ENCODE data around the gene GOLGA8A.

Gene GOLGA8A

DNA sequence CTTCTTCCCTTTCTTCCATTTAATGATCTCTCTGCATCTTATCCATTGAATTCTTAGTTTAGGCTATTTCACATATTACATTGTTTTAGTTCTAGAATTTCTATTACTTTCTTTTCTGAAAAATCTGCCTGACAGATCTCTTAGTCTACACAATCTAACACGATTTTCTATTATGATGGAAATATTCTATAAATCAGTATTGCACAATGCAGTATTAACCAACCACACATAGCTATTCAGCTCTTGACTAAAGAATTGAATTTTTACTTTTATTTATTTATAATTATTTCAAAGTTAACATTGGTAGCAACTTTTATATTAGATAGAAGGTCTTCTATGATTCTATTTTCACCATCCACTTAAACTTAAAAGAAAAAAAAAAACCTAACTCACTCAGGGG is 36.2 kb upstream of the GOLGA8A start:
- H3K27me3 ChIP-seq (ENCODE audit: insufficient read depth, poor library complexity, severe bottlenecking), result no peaks in the 10 kb centered on the region
- H3K4me3 ChIP-seq (replicated peaks; ENCODE audit: insufficient read depth, low read length), result no peak overlapping the region
- TF ChIP-seq, protein P1, sequence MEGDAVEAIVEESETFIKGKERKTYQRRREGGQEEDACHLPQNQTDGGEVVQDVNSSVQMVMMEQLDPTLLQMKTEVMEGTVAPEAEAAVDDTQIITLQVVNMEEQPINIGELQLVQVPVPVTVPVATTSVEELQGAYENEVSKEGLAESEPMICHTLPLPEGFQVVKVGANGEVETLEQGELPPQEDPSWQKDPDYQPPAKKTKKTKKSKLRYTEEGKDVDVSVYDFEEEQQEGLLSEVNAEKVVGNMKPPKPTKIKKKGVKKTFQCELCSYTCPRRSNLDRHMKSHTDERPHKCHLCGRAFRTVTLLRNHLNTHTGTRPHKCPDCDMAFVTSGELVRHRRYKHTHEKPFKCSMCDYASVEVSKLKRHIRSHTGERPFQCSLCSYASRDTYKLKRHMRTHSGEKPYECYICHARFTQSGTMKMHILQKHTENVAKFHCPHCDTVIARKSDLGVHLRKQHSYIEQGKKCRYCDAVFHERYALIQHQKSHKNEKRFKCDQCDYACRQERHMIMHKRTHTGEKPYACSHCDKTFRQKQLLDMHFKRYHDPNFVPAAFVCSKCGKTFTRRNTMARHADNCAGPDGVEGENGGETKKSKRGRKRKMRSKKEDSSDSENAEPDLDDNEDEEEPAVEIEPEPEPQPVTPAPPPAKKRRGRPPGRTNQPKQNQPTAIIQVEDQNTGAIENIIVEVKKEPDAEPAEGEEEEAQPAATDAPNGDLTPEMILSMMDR (IDR thresholded peaks at IDR 0.05; ENCODE audit: insufficient read depth, low read length), result no peak
- DNase-seq (ENCODE audit: low read depth in 1 of 2, low spot score in 1 of 2), result no peak
- no peak overlapping the region for H3K27ac ChIP-seq (replicated peaks)

DNA sequence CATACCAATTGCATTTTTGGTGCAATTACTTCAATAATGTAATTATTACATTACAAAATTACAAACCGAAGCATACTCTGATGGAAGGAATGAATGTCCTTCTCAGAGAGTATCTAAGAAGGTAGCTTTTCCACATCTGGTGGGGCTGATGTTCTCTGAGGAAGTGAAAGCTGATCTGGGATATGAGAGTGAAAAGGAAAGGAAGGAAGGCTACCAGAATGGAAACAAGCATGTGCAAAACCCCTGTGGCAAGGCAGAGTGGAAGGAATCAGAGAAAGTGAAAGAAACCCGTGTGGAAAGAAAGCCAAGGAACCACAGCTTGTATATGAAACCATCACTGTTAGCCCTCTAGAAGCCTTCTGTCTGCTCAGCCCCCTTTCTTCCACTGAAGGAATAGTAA is 35.3 kb upstream of the GOLGA8A start:
- Histone ChIP-seq H3K27ac (replicated peaks) (no peak overlapping the region), H3K4me3 (replicated peaks; ENCODE audit: insufficient read depth, low read length) (no peak overlapping the region), H3K27me3 (ENCODE audit: insufficient read depth, poor library complexity, severe bottlenecking) (no peaks in the 10 kb centered on the region)
- TF ChIP-seq, protein P2, sequence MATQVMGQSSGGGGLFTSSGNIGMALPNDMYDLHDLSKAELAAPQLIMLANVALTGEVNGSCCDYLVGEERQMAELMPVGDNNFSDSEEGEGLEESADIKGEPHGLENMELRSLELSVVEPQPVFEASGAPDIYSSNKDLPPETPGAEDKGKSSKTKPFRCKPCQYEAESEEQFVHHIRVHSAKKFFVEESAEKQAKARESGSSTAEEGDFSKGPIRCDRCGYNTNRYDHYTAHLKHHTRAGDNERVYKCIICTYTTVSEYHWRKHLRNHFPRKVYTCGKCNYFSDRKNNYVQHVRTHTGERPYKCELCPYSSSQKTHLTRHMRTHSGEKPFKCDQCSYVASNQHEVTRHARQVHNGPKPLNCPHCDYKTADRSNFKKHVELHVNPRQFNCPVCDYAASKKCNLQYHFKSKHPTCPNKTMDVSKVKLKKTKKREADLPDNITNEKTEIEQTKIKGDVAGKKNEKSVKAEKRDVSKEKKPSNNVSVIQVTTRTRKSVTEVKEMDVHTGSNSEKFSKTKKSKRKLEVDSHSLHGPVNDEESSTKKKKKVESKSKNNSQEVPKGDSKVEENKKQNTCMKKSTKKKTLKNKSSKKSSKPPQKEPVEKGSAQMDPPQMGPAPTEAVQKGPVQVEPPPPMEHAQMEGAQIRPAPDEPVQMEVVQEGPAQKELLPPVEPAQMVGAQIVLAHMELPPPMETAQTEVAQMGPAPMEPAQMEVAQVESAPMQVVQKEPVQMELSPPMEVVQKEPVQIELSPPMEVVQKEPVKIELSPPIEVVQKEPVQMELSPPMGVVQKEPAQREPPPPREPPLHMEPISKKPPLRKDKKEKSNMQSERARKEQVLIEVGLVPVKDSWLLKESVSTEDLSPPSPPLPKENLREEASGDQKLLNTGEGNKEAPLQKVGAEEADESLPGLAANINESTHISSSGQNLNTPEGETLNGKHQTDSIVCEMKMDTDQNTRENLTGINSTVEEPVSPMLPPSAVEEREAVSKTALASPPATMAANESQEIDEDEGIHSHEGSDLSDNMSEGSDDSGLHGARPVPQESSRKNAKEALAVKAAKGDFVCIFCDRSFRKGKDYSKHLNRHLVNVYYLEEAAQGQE (IDR thresholded peaks at IDR 0.05; ENCODE audit: insufficient replicate concordance, low read depth), result no peak
- TF ChIP-seq SPI1 (IDR thresholded peaks at IDR 0.05; ENCODE audit: borderline replicate concordance, low read depth) (no peak), POLR2AphosphoS5 (IDR thresholded peaks at IDR 0.05; ENCODE audit: low read depth) (no peak), GABPA (IDR thresholded peaks at IDR 0.05; ENCODE audit: low read depth) (no peak)
- TF ChIP-seq, protein P1 (IDR thresholded peaks at IDR 0.05; ENCODE audit: insufficient read depth, low read length), result no peak
- no peak for DNase-seq (ENCODE audit: low read depth in 1 of 2, low spot score in 1 of 2)

DNA sequence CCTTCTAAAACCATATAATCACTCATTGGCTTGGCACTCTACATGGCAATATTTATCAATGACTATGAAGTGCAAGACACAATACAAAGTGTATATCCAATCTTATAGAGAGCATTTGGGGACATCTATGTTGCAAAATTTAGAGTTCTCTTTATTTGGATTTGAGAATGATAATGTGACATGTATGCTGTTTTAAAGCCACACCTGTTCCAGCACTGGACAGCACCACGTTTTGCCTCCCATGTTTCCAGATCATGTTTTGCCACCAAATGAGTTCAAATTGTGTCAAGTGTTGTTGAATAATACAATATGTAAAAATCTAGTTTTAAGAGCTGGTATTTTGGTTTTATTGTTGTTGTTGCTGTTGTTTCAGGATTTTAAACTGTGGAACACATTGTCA is 33.3 kb upstream of the GOLGA8A start:
- Histone ChIP-seq H3K27ac (replicated peaks) (no peak overlapping the region), H3K4me3 (replicated peaks; ENCODE audit: insufficient read depth, low read length) (no peak overlapping the region), H3K27me3 (ENCODE audit: insufficient read depth, poor library complexity, severe bottlenecking) (no peaks in the 10 kb centered on the region)
- DNase-seq (ENCODE audit: low read depth in 1 of 2, low spot score in 1 of 2), result no peak
- no peak for TF ChIP-seq GABPA (IDR thresholded peaks at IDR 0.05; ENCODE audit: low read depth)
- TF ChIP-seq, protein P2 (IDR thresholded peaks at IDR 0.05; ENCODE audit: insufficient replicate concordance, low read depth), result peak; percentile 91

DNA sequence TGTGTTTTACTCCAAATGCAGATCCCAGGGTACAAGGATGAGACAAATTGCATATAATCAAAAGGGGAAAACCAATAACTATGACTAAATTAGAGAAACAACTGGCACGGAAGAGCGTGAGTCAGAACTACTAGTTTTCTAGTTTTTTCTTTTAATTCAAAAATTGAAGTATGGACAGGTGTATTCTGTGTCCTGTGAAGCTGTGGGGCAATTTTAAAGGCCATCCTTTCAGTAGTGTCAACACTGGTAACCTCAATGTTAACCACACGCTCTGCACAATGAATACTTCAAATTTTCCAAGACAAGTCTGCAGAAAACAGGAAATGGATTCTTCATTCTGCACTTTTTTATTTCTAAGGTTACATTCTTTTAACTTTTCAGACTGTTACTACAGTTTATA is 32.5 kb upstream of the GOLGA8A start:
- peak in 1 of 2 experiments; percentile 14 for DNase-seq (ENCODE audit: low read depth in 1 of 2, low spot score in 1 of 2)
- no peak for TF ChIP-seq POLR2AphosphoS5 (IDR thresholded peaks at IDR 0.05; ENCODE audit: low read depth)
- TF ChIP-seq, protein P1 (IDR thresholded peaks at IDR 0.05; ENCODE audit: insufficient read depth, low read length), result no peak
- TF ChIP-seq, protein P2 (IDR thresholded peaks at IDR 0.05; ENCODE audit: insufficient replicate concordance, low read depth), result no peak
- TF ChIP-seq SPI1 (IDR thresholded peaks at IDR 0.05; ENCODE audit: borderline replicate concordance, low read depth), result peak; percentile 57; the same call in 1 of the 2 replicates
- no peak for TF ChIP-seq GABPA (IDR thresholded peaks at IDR 0.05; ENCODE audit: low read depth)
- Histone ChIP-seq H3K27me3 (ENCODE audit: insufficient read depth, poor library complexity, severe bottlenecking) (no peaks in the 10 kb centered on the region), H3K27ac (replicated peaks) (no peak overlapping the region), H3K4me3 (replicated peaks; ENCODE audit: insufficient read depth, low read length) (no peak overlapping the region)
